ENCODE data around the gene ADAMTS6. TPM values are rescaled to one million over a fixed set of nuclear protein-coding genes. Genes with fewer than 3 reads are reported as not detected.

ADAMTS6 gene
- total RNA-seq, 2 donors from 2014 or later: 0.46 to 1.3 TPM

- DNase-seq: no peak
- intact Hi-C loops (cut with DNase I, micrococcal nuclease): no loop called here
- no peak for ATAC-seq
Observed at GRCh38 chr5:65246741-65247140, 235.0 kb downstream of the ADAMTS6 start.

- DNase-seq: no peak
- ATAC-seq: no peak
Observed at GRCh38 chr5:65244031-65244430, 237.7 kb downstream of the ADAMTS6 start.

GRCh38 chr5:65243161-65243560 lies 238.6 kb downstream of the ADAMTS6 start:
- DNase-seq (no peak), ATAC-seq (no peak)
- intact Hi-C loops (cut with DNase I, micrococcal nuclease): no loop called here

More at GRCh38 chr5:65244031-65244430, 237.7 kb downstream of the ADAMTS6 start:
- intact Hi-C loops (cut with DNase I, micrococcal nuclease): no loop called here

GRCh38 chr5:65229841-65230240 lies 251.9 kb downstream of the ADAMTS6 start:
- ATAC-seq (no peak), DNase-seq (no peak)
- intact Hi-C loops (cut with DNase I, micrococcal nuclease): no loop called here

GRCh38 chr5:65213921-65214525 lies 267.7 kb downstream of the ADAMTS6 start:
- intact Hi-C loops (cut with DNase I, micrococcal nuclease): no loop called here
- DNase-seq: peak in 1 of 2 donors; percentile 7
- peak; percentile 80 for ATAC-seq

GRCh38 chr5:65209341-65209740 lies 272.4 kb downstream of the ADAMTS6 start:
- DNase-seq (no peak), ATAC-seq (no peak)
- intact Hi-C loops (cut with DNase I, micrococcal nuclease): no loop called here

- intact Hi-C loops (cut with DNase I, micrococcal nuclease): no loop called here
- ATAC-seq (no peak), DNase-seq (no peak)
Observed at GRCh38 chr5:65204966-65205365, 276.8 kb downstream of the ADAMTS6 start.

- DNase-seq (no peak), ATAC-seq (no peak)
- intact Hi-C loops (cut with DNase I, micrococcal nuclease): no loop called here
Observed at GRCh38 chr5:65203746-65204145, 278.0 kb downstream of the ADAMTS6 start.

GRCh38 chr5:65199993-65200675 lies 281.6 kb downstream of the ADAMTS6 start:
- DNase-seq (no peak), ATAC-seq (no peak)
- intact Hi-C loops (cut with DNase I, micrococcal nuclease): no loop called here

- DNase-seq (no peak), ATAC-seq (no peak)
- intact Hi-C loops (cut with DNase I, micrococcal nuclease): no loop called here
Observed at GRCh38 chr5:65198456-65199120, 283.1 kb downstream of the ADAMTS6 start.

GRCh38 chr5:65197531-65198455 lies 283.9 kb downstream of the ADAMTS6 start:
- intact Hi-C loops (cut with DNase I, micrococcal nuclease): no loop called here
- DNase-seq (no peak), ATAC-seq (peak; percentile 40)

- ATAC-seq (no peak), DNase-seq (no peak)
- intact Hi-C loops (cut with DNase I, micrococcal nuclease): no loop called here
Observed at GRCh38 chr5:65194871-65195270, 286.8 kb downstream of the ADAMTS6 start.

- DNase-seq (no peak), ATAC-seq (no peak)
- intact Hi-C loops (cut with DNase I, micrococcal nuclease): no loop called here
Observed at GRCh38 chr5:65192331-65192730, 289.4 kb downstream of the ADAMTS6 start.

GRCh38 chr5:65191554-65192135 lies 290.1 kb downstream of the ADAMTS6 start:
- no peak for ATAC-seq
- intact Hi-C loops (cut with DNase I, micrococcal nuclease): no loop called here

GRCh38 chr5:65190328-65191053 lies 291.2 kb downstream of the ADAMTS6 start:
- intact Hi-C loops (cut with DNase I, micrococcal nuclease): no loop called here
- DNase-seq: no peak
- no peak for ATAC-seq

More at GRCh38 chr5:65191554-65192135, 290.1 kb downstream of the ADAMTS6 start:
- no peak for DNase-seq

- ATAC-seq (no peak), DNase-seq (no peak)
- intact Hi-C loops (cut with DNase I, micrococcal nuclease): no loop called here
Observed at GRCh38 chr5:65186646-65187227, 295.0 kb downstream of the ADAMTS6 start.

- intact Hi-C loops (cut with DNase I, micrococcal nuclease): no loop called here
- ATAC-seq: no peak
- DNase-seq: no peak
Observed at GRCh38 chr5:65185468-65185867, 296.3 kb downstream of the ADAMTS6 start.

- no peak for DNase-seq
- intact Hi-C loops (cut with DNase I, micrococcal nuclease): no loop called here
- peak; percentile 82 for ATAC-seq
Observed at GRCh38 chr5:65184780-65185179, 296.9 kb downstream of the ADAMTS6 start.
